Esophagus squamous epithelium (tissue), 5 donors: Measurements from ENCODE around the gene TBC1D19. TPM values are rescaled to one million over a fixed set of nuclear protein-coding genes. Genes with fewer than 3 reads are reported as not detected.
"Not testable (repeated sequence)": the region's sequence is repeated elsewhere in the genome, so short reads cannot be mapped to it uniquely, and the experiment has no call there.

ENCODE experiments used
- DNase-seq: peaks from one replicate; lab custom pipeline; 2025; lab: John Stamatoyannopoulos, UW
- H3K27ac ChIP-seq, 4 donors: fragments of 200-600 bp; sonication (generic); one replicate each; pipeline ENCODE4 v1.5.1; 2016 to 2019; ENCODE audit warnings: mild to moderate bottlenecking in 1 of 4
- H3K27me3 ChIP-seq, 4 donors: fragments of 200-600 bp; sonication (generic); 1 replicate in 3 of 4; 2 replicates in 1 of 4; pipeline versions ENCODE4 v1.5.1 to v1.6.0; 2017 to 2021; ENCODE audit warnings: antibody characterized with exemption in 1 of 4
- H3K36me3 ChIP-seq, 3 donors: fragments of 200-600 bp; sonication (generic); one replicate each; pipeline ENCODE4 v1.5.1; 2016 to 2019
- H3K4me1 ChIP-seq, 3 donors: fragments of 200-600 bp; sonication (generic); one replicate each; pipeline ENCODE4 v1.5.1; 2017 to 2019
- H3K4me3 ChIP-seq, 4 donors: fragments of 200-600 bp; sonication (generic); 1 replicate in 3 of 4; 2 replicates in 1 of 4; pipeline ENCODE4 v1.5.1; 2016 to 2019; ENCODE audit warnings: mild to moderate bottlenecking in 2 of 4, moderate library complexity in 1 of 4
- H3K9me3 ChIP-seq, 3 donors: fragments of 200-600 bp; sonication (generic); one replicate each; pipeline ENCODE4 v1.5.1; 2016 to 2019
- POLR2A ChIP-seq, 4 donors: fragments of 450-650 bp; IDR thresholded peaks; one replicate each; pipeline ENCODE4 v1.6.1; 2017; ENCODE audit warnings: antibody characterized with exemption in 4 of 4, mild to moderate bottlenecking in 4 of 4, moderate library complexity in 3 of 4
- WGBS, 2 donors: methylation state at CpG; one replicate each; pipeline ENCODE4 v1.1.5; 2018; 5-methylcytosine and 5-hydroxymethylcytosine counted together
- intact Hi-C: fragments of 100-400 bp; cut with DNase I; formaldehyde crosslinking; loops from one replicate; pipeline ENCODE4 v1.15.0; 2022
- total RNA-seq, 4 donors: library from RNA; depleted of rRNA; stranded (reverse); fragments of >200 nt; gene quantifications; one replicate each; pipeline ENCODE4 v1.1.0, GENCODE V29; 2016
- TF ChIP-seq, protein P1 (sequence below), 6 experiments: fragments of 450-650 bp in 4 of 6; fragments of 200-600 bp in 2 of 6; sonication (generic) in 2 of 6; IDR thresholded peaks; one replicate each; pipeline ENCODE4 v1.5.1; 2016 to 2019; ENCODE audit warnings: antibody characterized with exemption in 6 of 6, mild to moderate bottlenecking in 4 of 6, moderate library complexity in 4 of 6
- donor health status: DM: yes; HTN: yes; CAD: no.

Gene TBC1D19
- total RNA-seq, 4 donors from 2014 or later, result 3.9 to 9.8 (median 5.3) TPM

DNA sequence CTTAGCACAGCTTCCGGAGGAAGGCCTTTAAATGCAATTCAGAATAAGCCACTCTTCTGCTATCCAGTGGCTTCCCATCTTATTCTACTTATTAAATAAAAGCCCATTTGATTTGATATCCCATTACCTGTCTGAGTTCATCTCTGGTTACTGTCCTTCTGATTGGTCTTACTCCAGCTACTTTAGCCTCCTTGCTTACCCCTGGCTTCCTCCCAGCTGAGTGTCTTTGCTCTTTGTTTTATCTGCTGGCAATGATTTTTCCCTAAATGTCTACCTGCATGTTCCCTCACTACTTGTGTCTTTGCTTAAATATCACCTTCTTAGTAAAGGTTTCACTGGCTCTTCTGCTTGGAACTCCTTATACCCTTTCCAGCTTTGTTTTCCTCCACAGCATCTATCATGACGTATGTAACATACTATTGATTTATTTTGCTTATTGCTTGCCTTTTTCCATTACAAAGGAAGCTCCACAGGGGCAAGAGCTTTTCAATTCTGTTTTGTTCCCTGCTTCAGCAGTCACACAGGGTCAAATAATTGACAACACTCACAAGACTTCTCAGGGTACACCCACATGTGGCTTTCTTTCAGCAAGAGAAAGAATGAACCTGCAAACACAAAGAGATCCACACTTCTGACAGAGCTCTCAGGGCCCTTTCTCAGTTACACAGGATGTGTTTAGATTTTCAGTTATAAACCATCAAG is 63.8 kb downstream of the TBC1D19 start:
- TF ChIP-seq POLR2A (IDR thresholded peaks at IDR 0.05), result no peak
- TF ChIP-seq, protein P1, sequence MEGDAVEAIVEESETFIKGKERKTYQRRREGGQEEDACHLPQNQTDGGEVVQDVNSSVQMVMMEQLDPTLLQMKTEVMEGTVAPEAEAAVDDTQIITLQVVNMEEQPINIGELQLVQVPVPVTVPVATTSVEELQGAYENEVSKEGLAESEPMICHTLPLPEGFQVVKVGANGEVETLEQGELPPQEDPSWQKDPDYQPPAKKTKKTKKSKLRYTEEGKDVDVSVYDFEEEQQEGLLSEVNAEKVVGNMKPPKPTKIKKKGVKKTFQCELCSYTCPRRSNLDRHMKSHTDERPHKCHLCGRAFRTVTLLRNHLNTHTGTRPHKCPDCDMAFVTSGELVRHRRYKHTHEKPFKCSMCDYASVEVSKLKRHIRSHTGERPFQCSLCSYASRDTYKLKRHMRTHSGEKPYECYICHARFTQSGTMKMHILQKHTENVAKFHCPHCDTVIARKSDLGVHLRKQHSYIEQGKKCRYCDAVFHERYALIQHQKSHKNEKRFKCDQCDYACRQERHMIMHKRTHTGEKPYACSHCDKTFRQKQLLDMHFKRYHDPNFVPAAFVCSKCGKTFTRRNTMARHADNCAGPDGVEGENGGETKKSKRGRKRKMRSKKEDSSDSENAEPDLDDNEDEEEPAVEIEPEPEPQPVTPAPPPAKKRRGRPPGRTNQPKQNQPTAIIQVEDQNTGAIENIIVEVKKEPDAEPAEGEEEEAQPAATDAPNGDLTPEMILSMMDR (IDR thresholded peaks at IDR 0.05), result no peak
- WGBS, 2 donors, result 91 to 92% methylated on average over 2 of the region's 2 CpGs
- no peak overlapping the region for H3K4me3 ChIP-seq
- no peak for DNase-seq
- H3K9me3 ChIP-seq, result no peaks in the 10 kb centered on the region
- H3K4me1 ChIP-seq, result no peaks in the 10 kb centered on the region
- no peak overlapping the region for H3K27ac ChIP-seq
- H3K36me3 ChIP-seq, result no peaks in the 10 kb centered on the region
- H3K27me3 ChIP-seq, result no peaks in the 10 kb centered on the region
- intact Hi-C loops, result no loop called here

DNA sequence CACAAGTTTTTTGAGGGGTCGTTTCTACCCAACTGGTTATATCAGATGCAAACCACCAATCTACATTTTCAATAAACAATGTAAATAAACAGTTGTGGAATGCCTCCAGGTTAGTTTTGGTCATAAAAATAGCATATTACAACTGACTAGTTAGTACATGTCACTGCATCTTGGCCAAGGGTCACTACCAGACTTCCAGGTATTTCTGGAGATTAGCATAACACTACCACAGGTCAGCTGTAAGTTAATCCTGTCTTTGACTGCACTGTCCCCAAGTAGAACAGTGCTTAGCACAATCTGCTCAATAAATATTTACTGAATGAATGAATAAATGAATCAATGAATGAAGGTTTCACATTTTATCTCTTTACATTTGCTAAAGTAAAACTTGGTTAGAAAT is 64.4 kb downstream of the TBC1D19 start:
- WGBS, 2 donors, result 50 to 57% methylated on average over 1 of the region's 1 CpG
- intact Hi-C loops, result no loop called here
- H3K27me3 ChIP-seq, result no peaks in the 10 kb centered on the region
- no peak overlapping the region for H3K27ac ChIP-seq
- DNase-seq, result no peak
- H3K36me3 ChIP-seq, result no peaks in the 10 kb centered on the region
- no peak overlapping the region for H3K4me3 ChIP-seq
- TF ChIP-seq POLR2A (IDR thresholded peaks at IDR 0.05), result no peak
- TF ChIP-seq, protein P1 (IDR thresholded peaks at IDR 0.05), result no peak
- H3K4me1 ChIP-seq, result no peaks in the 10 kb centered on the region
- H3K9me3 ChIP-seq, result no peaks in the 10 kb centered on the region

DNA sequence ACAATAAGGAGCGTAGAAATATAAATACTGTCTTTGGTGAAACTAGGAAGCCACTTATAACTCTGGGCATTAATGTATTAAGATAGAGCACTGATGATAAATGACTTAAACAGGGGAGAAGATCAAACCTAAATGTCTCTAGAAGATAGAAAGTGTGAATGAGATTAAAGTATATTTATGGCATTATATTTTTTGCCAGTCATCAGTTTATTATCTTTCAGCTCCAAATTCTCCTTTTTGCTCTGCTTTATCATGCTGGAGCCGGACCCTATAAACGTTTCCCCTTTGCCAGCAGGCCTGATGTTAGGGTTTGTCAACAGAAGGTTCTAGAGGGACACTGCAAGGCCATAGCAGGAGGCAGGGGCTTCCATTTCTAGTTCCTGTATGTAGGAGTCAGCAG is 76.4 kb downstream of the TBC1D19 start:
- no peak for TF ChIP-seq POLR2A (IDR thresholded peaks at IDR 0.05)
- TF ChIP-seq, protein P1 (IDR thresholded peaks at IDR 0.05), result no peak
- 94% methylated on average over 3 of the region's 3 CpGs for WGBS, 2 donors
- intact Hi-C loops, result no loop called here
- Histone ChIP-seq H3K27me3 (no peaks in the 10 kb centered on the region), H3K36me3 (peaks cover 0 to 28% (median 0%) of the 10 kb centered on the region in 3 donors), H3K4me1 (no peaks in the 10 kb centered on the region), H3K4me3 (no peak overlapping the region), H3K9me3 (peaks cover 0 to 4% (median 0%) of the 10 kb centered on the region in 3 donors), H3K27ac (no peak overlapping the region)
- no peak for DNase-seq

DNA sequence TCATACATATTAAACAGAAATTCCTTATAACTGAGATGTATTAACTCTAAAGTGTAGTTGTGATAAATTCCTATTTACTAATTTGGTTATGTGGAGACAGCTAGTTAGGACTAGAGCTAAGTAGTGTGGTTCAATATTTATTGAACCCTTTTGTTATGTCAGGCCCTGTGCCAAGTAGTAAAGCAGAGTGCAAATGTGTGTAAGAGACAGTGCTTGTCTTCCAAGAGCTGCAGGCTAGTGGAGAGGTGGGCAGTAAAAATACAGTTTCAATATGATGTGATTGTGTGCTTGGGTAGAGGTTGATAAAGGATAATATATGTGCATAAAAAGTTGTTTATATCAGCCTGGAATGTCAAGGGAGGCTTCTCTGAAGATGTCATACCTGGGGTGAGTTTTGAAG is 80.0 kb downstream of the TBC1D19 start:
- TF ChIP-seq, protein P1 (IDR thresholded peaks at IDR 0.05), result no peak
- no peak for TF ChIP-seq POLR2A (IDR thresholded peaks at IDR 0.05)
- peaks cover 0 to 19% (median 0%) of the 10 kb centered on the region in 3 donors for H3K36me3 ChIP-seq
- intact Hi-C loops, result no loop called here

DNA sequence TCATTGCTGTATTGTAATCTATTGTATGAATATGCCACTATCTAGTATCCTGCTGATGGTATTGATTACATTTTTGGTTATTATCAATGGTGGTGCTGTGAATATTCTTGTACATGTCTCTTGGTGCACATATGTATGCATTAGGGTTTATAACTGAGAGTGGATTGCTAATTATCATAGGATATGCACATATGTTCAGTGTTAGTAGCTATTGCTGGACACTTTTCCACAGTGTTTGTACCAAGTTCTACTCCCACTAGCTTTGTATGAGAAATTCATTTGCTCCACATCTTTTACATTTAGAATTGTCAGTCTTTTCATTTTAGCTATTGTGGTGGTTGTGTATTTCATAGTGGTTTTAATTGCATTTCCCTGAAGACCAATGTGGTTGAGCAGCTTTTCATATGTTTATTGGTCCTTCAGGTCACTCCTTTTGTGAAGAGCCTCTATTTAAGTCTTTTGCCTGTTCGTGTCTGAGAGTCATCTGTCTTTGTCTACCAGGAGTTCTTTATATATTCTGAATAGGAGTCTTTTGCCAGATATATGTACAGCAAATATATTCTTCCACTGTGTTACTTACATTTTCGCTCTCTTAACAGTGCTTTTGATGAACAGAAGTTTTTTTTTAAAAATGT is 87.1 kb downstream of the TBC1D19 start:
- H3K27me3 ChIP-seq, result no peaks in the 10 kb centered on the region
- 73 to 85% methylated on average over 2 of the region's 2 CpGs for WGBS, 2 donors
- intact Hi-C loops, result no loop called here
- TF ChIP-seq, protein P1 (IDR thresholded peaks at IDR 0.05), result no peak
- no peak for TF ChIP-seq POLR2A (IDR thresholded peaks at IDR 0.05)
- DNase-seq, result no peak
- no peaks in the 10 kb centered on the region for H3K4me1 ChIP-seq
- H3K4me3 ChIP-seq, result no peak overlapping the region
- no peaks in the 10 kb centered on the region for H3K9me3 ChIP-seq
- no peak overlapping the region for H3K27ac ChIP-seq
- H3K36me3 ChIP-seq, result no peaks in the 10 kb centered on the region

More for the DNA sequence above, 80.0 kb downstream of the TBC1D19 start:
- no peak for DNase-seq
- Histone ChIP-seq H3K27me3 (no peaks in the 10 kb centered on the region), H3K4me3 (no peak overlapping the region), H3K9me3 (no peaks in the 10 kb centered on the region), H3K27ac (no peak overlapping the region), H3K4me1 (no peaks in the 10 kb centered on the region)

DNA sequence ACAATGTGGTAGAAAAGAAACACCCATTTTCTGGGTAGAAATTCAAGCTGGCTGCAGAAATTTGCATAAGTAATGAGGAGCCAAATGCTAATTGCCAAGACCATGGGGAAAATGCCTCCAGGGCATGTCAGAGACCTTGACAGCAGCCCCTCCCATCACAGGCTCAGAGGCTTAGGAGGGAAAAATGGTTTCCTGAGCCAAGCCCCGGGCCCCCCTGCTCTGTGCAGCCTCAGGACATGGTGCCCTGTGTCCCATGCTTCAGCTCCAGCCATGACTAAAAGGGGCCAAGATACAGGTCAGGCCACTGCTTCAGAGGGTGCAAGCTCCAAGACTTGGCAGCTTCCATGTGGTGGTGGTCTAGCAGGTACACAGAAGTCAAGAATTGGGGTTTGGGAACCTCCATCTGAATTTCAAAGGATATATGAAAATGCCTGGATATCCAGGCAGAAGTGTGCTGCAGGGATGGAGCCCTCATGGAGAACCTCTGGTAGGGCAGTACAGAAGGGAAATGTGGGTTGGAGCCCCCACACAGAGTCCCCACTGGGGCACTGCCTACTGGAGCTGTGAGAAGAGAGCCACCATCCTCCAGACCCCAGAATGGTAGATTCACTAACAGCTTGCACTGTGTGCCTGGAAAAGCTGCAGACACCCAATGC is 95.3 kb downstream of the TBC1D19 start:
- H3K36me3 ChIP-seq, result peaks cover 0 to 25% (median 0%) of the 10 kb centered on the region in 3 donors
- H3K4me3 ChIP-seq, H3K27ac ChIP-seq, H3K4me1 ChIP-seq, H3K27me3 ChIP-seq, intact Hi-C loops, DNase-seq: not testable (repeated sequence)
- 100% methylated on average over 1 of the region's 1 CpG; no CpG with 5 or more reads in 1 of the 2 donors for WGBS, 2 donors
- peaks cover 0 to 16% (median 12%) of the 10 kb centered on the region in 3 donors for H3K9me3 ChIP-seq
